ENCODE data around the gene METTL14. TPM values are rescaled to one million over a fixed set of nuclear protein-coding genes. Genes with fewer than 3 reads are reported as not detected.

The METTL14 gene
- total RNA-seq, 3 donors from 2014 or later (not counting 1 experiment from before 2014, with no cell fraction given): 50.2 to 57.5 (median 51.9) TPM

- Histone ChIP-seq H3K9me3 (ENCODE audit: control insufficient read depth, insufficient read depth, low read length) (no peaks in the 10 kb centered on the region), H3K27ac (ENCODE audit: low read length) (no peak overlapping the region), H3K4me3 (ENCODE audit: low read length) (no peak overlapping the region), H3K27me3 (ENCODE audit: control insufficient read depth, insufficient read depth, low read length) (no peaks in the 10 kb centered on the region), H3K4me1 (ENCODE audit: control insufficient read depth, insufficient read depth, low read length) (no peaks in the 10 kb centered on the region), H3K36me3 (ENCODE audit: control insufficient read depth, insufficient read depth, low read length) (peaks cover 9% of the 10 kb centered on the region)
- Mint-ChIP-seq H3K36me3 (no peaks in the 10 kb centered on the region), H3K27ac (no peak overlapping the region), H3K4me3 (no peak overlapping the region), H3K27me3 (ENCODE audit: low read depth in 2 of 2) (no peaks in the 10 kb centered on the region), H3K4me1 (no peaks in the 10 kb centered on the region), H3K9me3 (no peaks in the 10 kb centered on the region)
- ATAC-seq (no peak), DNase-seq (no peak)
- no peak for TF ChIP-seq CTCF (IDR thresholded peaks at IDR 0.05)
- intact Hi-C loops (cut with micrococcal nuclease): no loop called here
- WGBS (ENCODE audit: insufficient coverage): 95% methylated on average over 3 of the region's 3 CpGs
These were observed 31.1 kb downstream of the METTL14 start for GRCh38 chr4:118716304-118716703.

DNA sequence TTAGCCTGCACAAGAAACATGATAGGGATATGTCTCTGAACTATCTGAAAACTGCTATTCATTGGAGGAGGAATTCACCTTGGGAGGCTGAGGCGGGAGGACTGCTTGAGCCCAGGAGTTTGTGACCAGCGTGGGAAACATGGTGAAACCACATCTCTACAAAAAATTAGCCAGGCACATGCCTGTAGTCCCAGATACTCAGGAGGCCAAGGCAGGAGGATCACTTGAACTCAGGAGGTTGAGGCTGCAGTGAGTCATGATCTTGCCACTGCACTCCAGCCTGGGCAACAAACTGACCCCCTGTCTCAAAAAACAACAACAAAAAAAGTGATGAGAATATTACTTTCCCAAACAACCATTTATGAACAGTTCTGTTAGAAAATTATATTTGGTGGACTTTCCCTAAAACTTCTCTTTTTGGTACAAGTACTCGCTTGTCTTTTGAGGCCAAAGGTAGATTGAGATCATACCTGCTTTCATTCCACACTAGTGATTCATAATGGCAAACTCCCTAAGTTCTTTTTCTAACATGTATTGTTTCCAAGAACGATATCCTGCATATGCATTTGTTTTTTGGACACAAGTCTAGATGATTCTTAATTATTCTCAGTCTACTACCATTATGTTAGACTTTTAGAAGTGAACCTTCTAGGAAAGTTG, 33.4 kb downstream of the METTL14 start:
- TF ChIP-seq CTCF (IDR thresholded peaks at IDR 0.05): no peak
- H3K27ac Mint-ChIP-seq: no peak overlapping the region
- H3K27me3 Mint-ChIP-seq (ENCODE audit: low read depth in 2 of 2): no peaks in the 10 kb centered on the region
- Histone ChIP-seq H3K36me3 (ENCODE audit: control insufficient read depth, insufficient read depth, low read length) (peaks cover 11% of the 10 kb centered on the region), H3K4me1 (ENCODE audit: control insufficient read depth, insufficient read depth, low read length) (no peaks in the 10 kb centered on the region), H3K9me3 (ENCODE audit: control insufficient read depth, insufficient read depth, low read length) (no peaks in the 10 kb centered on the region), H3K27ac (ENCODE audit: low read length) (no peak overlapping the region), H3K4me3 (ENCODE audit: low read length) (no peak overlapping the region), H3K27me3 (ENCODE audit: control insufficient read depth, insufficient read depth, low read length) (no peaks in the 10 kb centered on the region)
- intact Hi-C loops (cut with micrococcal nuclease): no loop called here
- 100% methylated on average over 3 of the region's 4 CpGs for WGBS (ENCODE audit: insufficient coverage)
- ATAC-seq: no peak
- no peaks in the 10 kb centered on the region for H3K9me3 Mint-ChIP-seq
- no peak overlapping the region for H3K4me3 Mint-ChIP-seq
- no peak for DNase-seq
- H3K4me1 Mint-ChIP-seq: no peaks in the 10 kb centered on the region
- H3K36me3 Mint-ChIP-seq: no peaks in the 10 kb centered on the region

DNA sequence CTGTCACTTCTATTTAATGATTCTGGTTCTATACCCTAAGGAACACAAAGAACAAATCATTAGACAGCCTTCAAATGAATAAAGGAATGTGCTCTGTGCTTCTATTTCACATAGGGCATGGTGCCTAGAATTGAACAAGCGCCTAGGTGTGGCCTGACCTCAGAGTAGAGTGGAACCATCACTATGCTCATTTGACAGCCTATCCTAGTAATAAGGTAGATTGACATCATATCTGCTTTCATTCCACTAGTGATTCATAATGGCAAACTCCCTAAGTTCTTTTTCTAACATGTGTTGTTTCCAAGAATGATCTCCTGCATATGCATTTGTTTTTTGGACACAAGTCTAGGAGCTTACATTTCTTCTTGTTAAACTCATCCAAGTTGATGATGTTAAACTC, 36.6 kb downstream of the METTL14 start:
- Mint-ChIP-seq H3K27ac (no peak overlapping the region), H3K27me3 (ENCODE audit: low read depth in 2 of 2) (no peaks in the 10 kb centered on the region), H3K4me3 (no peak overlapping the region), H3K4me1 (peaks cover 0 to 6% of the 10 kb centered on the region in 2 donors), H3K36me3 (no peaks in the 10 kb centered on the region), H3K9me3 (no peaks in the 10 kb centered on the region)
- no peaks in the 10 kb centered on the region for H3K4me1 ChIP-seq (ENCODE audit: control insufficient read depth, insufficient read depth, low read length)
- H3K36me3 ChIP-seq (ENCODE audit: control insufficient read depth, insufficient read depth, low read length): peaks cover 24% of the 10 kb centered on the region
- TF ChIP-seq CTCF (IDR thresholded peaks at IDR 0.05): no peak
- ATAC-seq (no peak), DNase-seq (no peak)
- no peaks in the 10 kb centered on the region for H3K9me3 ChIP-seq (ENCODE audit: control insufficient read depth, insufficient read depth, low read length)
- H3K27me3 ChIP-seq (ENCODE audit: control insufficient read depth, insufficient read depth, low read length): no peaks in the 10 kb centered on the region
- no peak overlapping the region for H3K27ac ChIP-seq (ENCODE audit: low read length)
- no peak overlapping the region for H3K4me3 ChIP-seq (ENCODE audit: low read length)
- 100% methylated on average over 1 of the region's 1 CpG for WGBS (ENCODE audit: insufficient coverage)
- intact Hi-C loops (cut with micrococcal nuclease): no loop called here

- Mint-ChIP-seq H3K27me3 (ENCODE audit: low read depth in 2 of 2) (no peaks in the 10 kb centered on the region), H3K36me3 (peaks cover 5% of the 10 kb centered on the region), H3K27ac (no peak overlapping the region), H3K4me3 (no peak overlapping the region), H3K9me3 (no peaks in the 10 kb centered on the region), H3K4me1 (peaks cover 0 to 6% of the 10 kb centered on the region in 2 donors)
- no peak overlapping the region for H3K4me3 ChIP-seq (ENCODE audit: low read length)
- TF ChIP-seq CTCF (IDR thresholded peaks at IDR 0.05): no peak
- intact Hi-C loops (cut with micrococcal nuclease): no loop called here
- DNase-seq: no peak
- 100% methylated on average over 3 of the region's 3 CpGs for WGBS (ENCODE audit: insufficient coverage)
- ATAC-seq: no peak
- no peaks in the 10 kb centered on the region for H3K9me3 ChIP-seq (ENCODE audit: control insufficient read depth, insufficient read depth, low read length)
- no peak overlapping the region for H3K27ac ChIP-seq (ENCODE audit: low read length)
- H3K27me3 ChIP-seq (ENCODE audit: control insufficient read depth, insufficient read depth, low read length): no peaks in the 10 kb centered on the region
- no peaks in the 10 kb centered on the region for H3K4me1 ChIP-seq (ENCODE audit: control insufficient read depth, insufficient read depth, low read length)
- H3K36me3 ChIP-seq (ENCODE audit: control insufficient read depth, insufficient read depth, low read length): peaks cover 36% of the 10 kb centered on the region
These were observed 38.2 kb downstream of the METTL14 start for GRCh38 chr4:118723369-118723768.

Data from natural killer cell (primary cell).